Calu3 (cell line): ENCODE results near the gene EIF6. TPM values are rescaled to one million over a fixed set of nuclear protein-coding genes. Genes with fewer than 3 reads are reported as not detected.
"Not testable (repeated sequence)": the region's sequence is repeated elsewhere in the genome, so short reads cannot be mapped to it uniquely, and the experiment has no call there.

Experiments used
- BruUV-seq: library from RNA; stranded (reverse); fragments of 400-500 nt; replicated peaks from 2 replicates; lab custom pipeline; 2021; lab: Mats Ljungman, UMichigan
- CTCF ChIA-PET: fragments of 300-600 bp; sonication (Branson Sonifier 250); formaldehyde crosslinking; loops from one replicate; lab custom pipeline; 2022; ENCODE audit warnings: antibody characterized with exemption; lab: Charles Lee
- DNase-seq: peaks from one replicate; pipeline ENCODE4 v3.0.0; 2022
- H3K27ac Mint-ChIP-seq: one replicate; pipeline ENCODE4 v1.8.0; 2022; ENCODE audit warnings: mixed read lengths; ENCODE audit not compliant: unreplicated experiment
- H3K27me3 Mint-ChIP-seq: one replicate; pipeline ENCODE4 v1.8.0; 2022; ENCODE audit warnings: mixed read lengths; ENCODE audit not compliant: unreplicated experiment
- H3K36me3 Mint-ChIP-seq: one replicate; pipeline ENCODE4 v1.8.0; 2022; ENCODE audit warnings: mild to moderate bottlenecking, moderate library complexity, mixed read lengths; ENCODE audit not compliant: insufficient read depth, unreplicated experiment
- H3K4me1 Mint-ChIP-seq: one replicate; pipeline ENCODE4 v1.8.0; 2022; ENCODE audit warnings: mild to moderate bottlenecking, low read depth, mixed read lengths; ENCODE audit not compliant: unreplicated experiment
- H3K4me3 Mint-ChIP-seq: one replicate; pipeline ENCODE4 v1.8.0; 2022; ENCODE audit warnings: mild to moderate bottlenecking, low read depth, moderate library complexity, mixed read lengths; ENCODE audit not compliant: unreplicated experiment
- H3K9me3 Mint-ChIP-seq: one replicate; pipeline ENCODE4 v1.8.0; 2022; ENCODE audit warnings: low read depth, mixed read lengths; ENCODE audit not compliant: unreplicated experiment
- intact Hi-C: fragments of 100-400 bp; cut with micrococcal nuclease; formaldehyde crosslinking; loops from one replicate; pipeline ENCODE4 v1.10.0; 2022; ENCODE audit not compliant: unreplicated experiment
- total RNA-seq: library from RNA; stranded (reverse); gene quantifications from 2 replicates; pipeline ENCODE4 v1.2.3, GENCODE V29; 2022
- TF ChIP-seq, protein P1 (sequence below): fragments of 200-600 bp; IDR thresholded peaks from one replicate; pipeline ENCODE4 v1.8.0; 2022; ENCODE audit warnings: antibody characterized with exemption; ENCODE audit not compliant: unreplicated experiment

Gene EIF6
- total RNA-seq, 1 experiment from 2014 or later: 271 TPM

DNA sequence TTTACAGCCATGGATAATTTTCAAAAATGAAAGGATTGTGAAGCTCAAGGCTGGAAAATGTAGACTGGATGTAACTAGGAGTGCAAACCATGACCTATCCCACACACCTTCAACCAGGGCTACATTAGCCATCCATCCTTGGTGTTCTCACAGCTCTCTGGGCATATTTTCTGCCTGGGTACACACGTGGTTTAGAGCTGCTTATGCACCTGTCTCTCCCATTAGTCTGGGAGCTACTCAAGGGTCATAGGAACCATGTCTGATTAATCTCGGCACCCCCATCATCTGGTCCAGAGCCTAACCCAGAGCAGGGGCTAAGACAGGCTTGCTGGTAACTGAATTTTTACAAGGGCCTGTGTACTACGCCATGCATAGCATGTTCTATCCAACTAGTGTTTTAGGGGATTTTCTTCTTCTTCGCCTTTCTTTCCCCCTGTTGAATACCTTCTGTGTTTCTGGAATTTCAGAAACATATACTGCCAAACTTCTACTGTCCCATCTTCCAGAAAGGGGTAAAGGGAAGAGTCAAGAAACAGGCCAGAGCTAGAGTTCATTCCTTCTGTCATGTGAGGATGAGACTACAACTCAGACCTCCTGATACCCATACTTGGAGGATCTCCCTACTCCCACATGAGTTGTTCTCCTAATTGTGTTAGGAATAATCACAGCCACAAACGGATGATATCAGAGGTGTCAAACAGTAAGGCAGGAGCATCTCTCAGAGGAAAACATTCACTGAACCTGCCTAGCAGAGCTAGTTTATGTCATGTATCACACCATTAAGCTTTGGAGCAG, 33.0 kb upstream of the EIF6 start:
- H3K36me3 Mint-ChIP-seq: peaks cover 23% of the 10 kb centered on the region
- H3K4me3 Mint-ChIP-seq: peak overlapping the region; percentile 17
- CTCF ChIA-PET: interaction anchor here (0.8 to 2.9 kb wide), 6 partner anchors 8 to 85 kb away, joined by 3 to 23 read pairs (median 7); no protein-coding TSS in a partner anchor
- peak overlapping the region; percentile 97 for H3K27ac Mint-ChIP-seq
- TF ChIP-seq, protein P1, sequence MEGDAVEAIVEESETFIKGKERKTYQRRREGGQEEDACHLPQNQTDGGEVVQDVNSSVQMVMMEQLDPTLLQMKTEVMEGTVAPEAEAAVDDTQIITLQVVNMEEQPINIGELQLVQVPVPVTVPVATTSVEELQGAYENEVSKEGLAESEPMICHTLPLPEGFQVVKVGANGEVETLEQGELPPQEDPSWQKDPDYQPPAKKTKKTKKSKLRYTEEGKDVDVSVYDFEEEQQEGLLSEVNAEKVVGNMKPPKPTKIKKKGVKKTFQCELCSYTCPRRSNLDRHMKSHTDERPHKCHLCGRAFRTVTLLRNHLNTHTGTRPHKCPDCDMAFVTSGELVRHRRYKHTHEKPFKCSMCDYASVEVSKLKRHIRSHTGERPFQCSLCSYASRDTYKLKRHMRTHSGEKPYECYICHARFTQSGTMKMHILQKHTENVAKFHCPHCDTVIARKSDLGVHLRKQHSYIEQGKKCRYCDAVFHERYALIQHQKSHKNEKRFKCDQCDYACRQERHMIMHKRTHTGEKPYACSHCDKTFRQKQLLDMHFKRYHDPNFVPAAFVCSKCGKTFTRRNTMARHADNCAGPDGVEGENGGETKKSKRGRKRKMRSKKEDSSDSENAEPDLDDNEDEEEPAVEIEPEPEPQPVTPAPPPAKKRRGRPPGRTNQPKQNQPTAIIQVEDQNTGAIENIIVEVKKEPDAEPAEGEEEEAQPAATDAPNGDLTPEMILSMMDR: no peak
- intact Hi-C loops: no loop called here
- H3K27me3 Mint-ChIP-seq: no peaks in the 10 kb centered on the region
- no peaks in the 10 kb centered on the region for H3K9me3 Mint-ChIP-seq
- BruUV-seq: no TSS peak
- H3K4me1 Mint-ChIP-seq: peaks cover 62% of the 10 kb centered on the region
- DNase-seq: no peak

DNA sequence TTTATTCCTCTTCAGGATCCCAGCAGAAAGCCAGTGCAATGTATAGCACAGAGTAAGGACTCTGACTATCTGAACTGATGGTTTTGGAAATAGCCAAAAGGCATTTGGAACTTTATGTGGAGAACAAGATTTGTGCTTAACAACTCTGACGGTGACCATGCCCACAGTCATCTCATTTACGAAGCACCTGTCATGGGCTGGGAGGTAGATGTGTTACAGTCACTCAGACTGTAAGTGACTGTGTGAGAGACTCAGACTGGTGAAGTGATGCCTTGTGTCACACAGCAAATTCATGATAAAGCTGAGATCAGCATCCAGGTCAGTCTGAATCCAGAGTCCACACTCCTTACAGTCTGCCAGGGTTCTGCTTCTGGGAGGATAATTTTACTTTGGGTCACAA, 31.5 kb upstream of the EIF6 start:
- no TSS peak for BruUV-seq
- H3K9me3 Mint-ChIP-seq: no peaks in the 10 kb centered on the region
- peaks cover 29% of the 10 kb centered on the region for H3K36me3 Mint-ChIP-seq
- no peaks in the 10 kb centered on the region for H3K27me3 Mint-ChIP-seq
- no peak overlapping the region for H3K4me3 Mint-ChIP-seq
- TF ChIP-seq, protein P1: no peak
- CTCF ChIA-PET: no interaction called here
- DNase-seq: no peak
- peaks cover 75% of the 10 kb centered on the region for H3K4me1 Mint-ChIP-seq
- intact Hi-C loops: no loop called here
- no peak overlapping the region for H3K27ac Mint-ChIP-seq

DNA sequence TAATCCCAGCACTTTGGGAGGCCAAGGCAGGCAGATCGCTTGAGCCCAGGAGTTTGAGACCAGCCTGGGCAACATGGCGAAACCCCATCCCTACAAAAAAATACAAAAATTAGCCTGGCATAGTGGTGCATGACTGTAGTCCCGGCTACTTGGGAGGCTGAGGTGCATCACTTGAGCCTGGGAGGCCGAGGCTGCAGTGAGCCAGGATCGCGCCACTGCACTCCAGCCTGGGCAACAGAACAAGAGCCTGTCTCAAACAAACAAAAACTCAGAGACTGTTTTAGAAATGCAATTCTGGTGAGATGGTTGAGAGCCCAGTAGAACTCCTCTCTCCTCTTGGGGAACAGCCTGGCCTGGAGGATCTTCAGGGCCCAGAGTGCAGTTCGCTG, 31.1 kb upstream of the EIF6 start:
- Mint-ChIP-seq H3K4me1 (peaks cover 75% of the 10 kb centered on the region), H3K36me3 (peaks cover 29% of the 10 kb centered on the region), H3K27ac (peak overlapping the region; percentile 21)
- DNase-seq, CTCF ChIA-PET, H3K27me3 Mint-ChIP-seq, intact Hi-C loops, H3K4me3 Mint-ChIP-seq, H3K9me3 Mint-ChIP-seq, BruUV-seq: not testable (repeated sequence)

DNA sequence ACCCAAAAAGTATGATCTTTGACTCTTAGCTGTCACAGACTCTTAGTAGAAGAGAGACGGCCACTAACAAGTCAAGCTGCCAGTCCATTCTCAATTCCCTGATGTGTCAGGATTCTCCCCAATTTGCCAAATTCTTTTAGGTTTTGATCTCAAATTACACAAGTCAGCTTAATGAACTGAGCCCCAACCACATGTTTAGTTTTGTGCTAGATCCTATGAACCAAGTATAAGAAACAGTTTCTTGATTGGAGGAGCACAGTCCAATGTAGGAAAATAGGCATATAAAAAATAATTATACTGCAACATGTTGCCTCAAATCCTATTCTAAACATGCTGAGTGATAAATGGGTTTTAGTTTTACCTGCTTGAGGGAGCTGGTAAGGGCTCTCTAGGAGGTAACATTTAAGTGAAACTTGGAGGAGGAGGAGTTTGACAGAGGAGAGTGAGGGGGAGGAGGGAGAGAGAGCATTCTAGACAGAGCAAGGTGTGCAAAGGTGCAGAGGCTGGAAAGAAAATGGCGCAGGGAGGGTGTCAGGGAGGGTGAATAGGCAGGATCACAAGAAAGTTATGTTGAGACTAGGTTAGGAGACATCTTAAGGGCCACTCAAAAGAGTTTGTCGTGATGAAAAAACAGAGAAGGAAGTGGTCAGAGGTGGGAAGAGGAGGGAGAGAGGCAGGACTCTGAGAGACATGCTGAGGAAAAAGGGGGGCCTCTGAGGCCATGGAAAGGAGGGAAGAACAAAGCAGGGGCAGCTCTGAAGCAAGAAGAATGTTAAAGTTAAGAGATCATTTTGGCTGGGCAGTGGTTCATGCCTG, 30.5 kb upstream of the EIF6 start:
- TF ChIP-seq, protein P1: no peak
- Mint-ChIP-seq H3K9me3 (no peaks in the 10 kb centered on the region), H3K4me1 (peaks cover 72% of the 10 kb centered on the region), H3K27me3 (no peaks in the 10 kb centered on the region), H3K36me3 (peaks cover 24% of the 10 kb centered on the region), H3K4me3 (no peak overlapping the region), H3K27ac (peak overlapping the region; percentile 21)
- DNase-seq: no peak
- no TSS peak for BruUV-seq
- intact Hi-C loops: no loop called here
- CTCF ChIA-PET: interaction anchor here (0.7 kb wide), 1 partner anchor 749 kb away, joined by 3 read pairs; no protein-coding TSS in a partner anchor
